Gastroesophageal sphincter (tissue), 4 donors: Measurements from ENCODE around the gene ATP13A2. TPM values are rescaled to one million over a fixed set of nuclear protein-coding genes. Genes with fewer than 3 reads are reported as not detected.

Experiments used
- ATAC-seq: fragments of 150-250 bp; one replicate; pipeline ENCODE4 v1.9.1; 2016; ENCODE audit warnings: mild to moderate bottlenecking, moderate library complexity
- H3K27ac ChIP-seq, 4 donors: fragments of 200-600 bp; sonication (generic) in 3 of 4; 1 replicate in 3 of 4; 2 replicates in 1 of 4; pipeline ENCODE4 v1.5.1; 2016 to 2019
- H3K27me3 ChIP-seq: fragments of 200-600 bp; sonication (generic); one replicate; pipeline ENCODE4 v1.5.1; 2019
- H3K36me3 ChIP-seq, 2 donors: fragments of 200-600 bp; sonication (generic); one replicate each; pipeline ENCODE4 v1.5.1; 2019; ENCODE audit warnings: control low read depth in 1 of 2
- H3K4me1 ChIP-seq, 3 donors: fragments of 200-600 bp; sonication (generic); 1 replicate in 2 of 3; 2 replicates in 1 of 3; pipeline ENCODE4 v1.5.1; 2016 to 2019; ENCODE audit warnings: control low read depth in 2 of 3
- H3K4me3 ChIP-seq, 2 donors: fragments of 200-600 bp; sonication (generic); one replicate each; pipeline ENCODE4 v1.5.1; 2019; ENCODE audit warnings: mild to moderate bottlenecking in 1 of 2, moderate library complexity in 1 of 2
- H3K9me3 ChIP-seq, 3 donors: fragments of 200-600 bp; sonication (generic); one replicate each; pipeline ENCODE4 v1.5.1; 2017 to 2019; ENCODE audit warnings: control low read depth in 2 of 3
- EP300 ChIP-seq: sonication (generic); formaldehyde crosslinking; IDR thresholded peaks from one replicate; pipeline ENCODE4 v1.6.1; 2017; ENCODE audit warnings: antibody characterized with exemption, mild to moderate bottlenecking
- POLR2A ChIP-seq, 2 donors: fragments of 450-650 bp; IDR thresholded peaks; one replicate each; pipeline ENCODE4 v1.6.1; 2017; ENCODE audit warnings: antibody characterized with exemption in 2 of 2, mild to moderate bottlenecking in 2 of 2, moderate library complexity in 1 of 2
- POLR2AphosphoS5 ChIP-seq: sonication (generic); formaldehyde crosslinking; IDR thresholded peaks from one replicate; pipeline ENCODE4 v1.6.1; 2017; ENCODE audit warnings: antibody characterized with exemption
- WGBS, 2 donors: methylation state at CpG; one replicate each; pipeline ENCODE4 v1.1.5; 2018; ENCODE audit warnings: low coverage in 1 of 2; 5-methylcytosine and 5-hydroxymethylcytosine counted together
- total RNA-seq, 4 donors: library from RNA; depleted of rRNA; stranded (reverse); fragments of >200 nt; gene quantifications; one replicate each; pipeline ENCODE4 v1.1.0, GENCODE V29; 2016
- TF ChIP-seq, protein P1 (sequence below), 4 experiments: fragments of 200-600 bp in 2 of 4; fragments of 450-650 bp in 2 of 4; sonication (generic) in 1 of 4; IDR thresholded peaks; one replicate each; pipeline ENCODE4 v1.5.1; 2017 to 2019; ENCODE audit warnings: antibody characterized with exemption in 4 of 4, mild to moderate bottlenecking in 2 of 4, moderate library complexity in 2 of 4

Gene ATP13A2
- total RNA-seq, 4 donors from 2014 or later: 19.1 to 29.2 (median 20.1) TPM

DNA sequence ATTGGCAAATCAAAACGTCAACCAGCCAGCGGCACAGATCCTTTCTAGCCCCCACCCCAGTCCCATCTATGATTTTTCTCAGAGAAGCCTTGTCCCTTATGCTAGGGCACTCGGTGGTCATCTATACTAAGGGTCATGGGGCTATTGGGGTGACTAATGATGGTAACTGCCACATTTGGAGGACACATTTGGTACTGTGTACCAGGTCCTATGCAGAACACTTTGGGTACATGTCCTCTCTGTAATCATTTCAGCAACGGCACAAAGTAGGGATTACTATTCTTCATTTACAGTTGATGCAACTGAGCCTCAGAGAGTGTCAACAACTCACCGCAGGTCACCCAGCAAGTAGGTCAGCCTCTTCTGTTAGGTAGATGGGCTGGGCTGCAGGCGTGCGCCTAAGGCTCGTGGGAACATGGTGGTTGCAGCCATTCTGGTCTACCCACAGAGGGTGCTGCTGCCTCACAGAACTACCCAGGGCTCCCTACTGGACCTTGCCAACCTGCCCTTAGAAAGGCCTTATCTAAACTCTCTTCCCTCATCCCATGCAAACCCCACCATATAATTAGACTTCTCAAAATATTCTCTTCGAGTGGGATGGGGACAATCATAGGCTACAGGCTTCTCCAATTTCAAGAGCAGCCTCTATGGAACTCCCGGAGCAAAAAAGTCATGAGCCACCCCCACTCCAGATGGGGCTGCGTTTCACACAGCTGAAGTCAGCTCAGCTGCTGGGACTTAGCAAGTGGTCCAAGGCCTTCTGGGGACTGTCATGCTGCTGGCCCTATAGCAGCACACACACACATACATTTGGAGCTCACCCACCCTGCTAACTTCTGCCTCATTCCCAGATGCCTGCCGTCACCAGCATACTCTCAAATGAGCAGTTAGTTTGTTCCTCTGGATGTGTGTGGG, 47.9 kb upstream of the ATP13A2 start:
- Histone ChIP-seq H3K4me1 (peaks cover 0 to 2% (median 0%) of the 10 kb centered on the region in 3 donors), H3K27me3 (peaks cover 17% of the 10 kb centered on the region), H3K4me3 (no peak overlapping the region), H3K9me3 (peaks cover 0 to 3% (median 0%) of the 10 kb centered on the region in 3 donors), H3K36me3 (no peaks in the 10 kb centered on the region), H3K27ac (no peak overlapping the region)
- peak; percentile 42 for ATAC-seq
- WGBS, 2 donors: 50 to 70% methylated on average over 5 to 8 of the region's 12 CpGs
- TF ChIP-seq, protein P1, sequence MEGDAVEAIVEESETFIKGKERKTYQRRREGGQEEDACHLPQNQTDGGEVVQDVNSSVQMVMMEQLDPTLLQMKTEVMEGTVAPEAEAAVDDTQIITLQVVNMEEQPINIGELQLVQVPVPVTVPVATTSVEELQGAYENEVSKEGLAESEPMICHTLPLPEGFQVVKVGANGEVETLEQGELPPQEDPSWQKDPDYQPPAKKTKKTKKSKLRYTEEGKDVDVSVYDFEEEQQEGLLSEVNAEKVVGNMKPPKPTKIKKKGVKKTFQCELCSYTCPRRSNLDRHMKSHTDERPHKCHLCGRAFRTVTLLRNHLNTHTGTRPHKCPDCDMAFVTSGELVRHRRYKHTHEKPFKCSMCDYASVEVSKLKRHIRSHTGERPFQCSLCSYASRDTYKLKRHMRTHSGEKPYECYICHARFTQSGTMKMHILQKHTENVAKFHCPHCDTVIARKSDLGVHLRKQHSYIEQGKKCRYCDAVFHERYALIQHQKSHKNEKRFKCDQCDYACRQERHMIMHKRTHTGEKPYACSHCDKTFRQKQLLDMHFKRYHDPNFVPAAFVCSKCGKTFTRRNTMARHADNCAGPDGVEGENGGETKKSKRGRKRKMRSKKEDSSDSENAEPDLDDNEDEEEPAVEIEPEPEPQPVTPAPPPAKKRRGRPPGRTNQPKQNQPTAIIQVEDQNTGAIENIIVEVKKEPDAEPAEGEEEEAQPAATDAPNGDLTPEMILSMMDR (IDR thresholded peaks at IDR 0.05): peak in 2 of 4 experiments; percentile 43 to 55
- TF ChIP-seq POLR2AphosphoS5: no peak

- Histone ChIP-seq H3K27ac (no peak overlapping the region), H3K27me3 (peaks cover 17% of the 10 kb centered on the region), H3K4me3 (no peak overlapping the region), H3K9me3 (no peaks in the 10 kb centered on the region), H3K4me1 (peaks cover 0 to 25% (median 13%) of the 10 kb centered on the region in 3 donors), H3K36me3 (no peaks in the 10 kb centered on the region)
- 43 to 70% methylated on average over 3 of the region's 4 CpGs for WGBS, 2 donors
- TF ChIP-seq, protein P1 (IDR thresholded peaks at IDR 0.05): no peak
- no peak for TF ChIP-seq POLR2AphosphoS5
- TF ChIP-seq POLR2A (IDR thresholded peaks at IDR 0.05): no peak
- no peak for TF ChIP-seq EP300
- no peak for ATAC-seq
Measured at GRCh38 chr1:17056551-17056950, 44.8 kb upstream of the ATP13A2 start.

GRCh38 chr1:17055801-17056200, 44.1 kb upstream of the ATP13A2 start:
- TF ChIP-seq, protein P1 (IDR thresholded peaks at IDR 0.05): no peak
- TF ChIP-seq POLR2AphosphoS5 (no peak), EP300 (no peak), POLR2A (IDR thresholded peaks at IDR 0.05) (no peak)
- H3K27me3 ChIP-seq: peaks cover 17% of the 10 kb centered on the region
- no peak overlapping the region for H3K4me3 ChIP-seq
- H3K9me3 ChIP-seq: no peaks in the 10 kb centered on the region
- ATAC-seq: no peak
- H3K36me3 ChIP-seq: peaks cover 0 to 7% of the 10 kb centered on the region in 2 donors
- WGBS, 2 donors: 81 to 100% methylated on average over 5 of the region's 7 CpGs
- no peak overlapping the region for H3K27ac ChIP-seq
- peaks cover 0 to 33% (median 13%) of the 10 kb centered on the region in 3 donors for H3K4me1 ChIP-seq

GRCh38 chr1:17053685-17054410, 42.1 kb upstream of the ATP13A2 start, which contains the start of gene SDHB:
SDHB (minus strand) TSS chr1:17054032; CDS start chr1:17054019, 13 bp downstream.
- peak; percentile 100 for ATAC-seq
- H3K4me1 ChIP-seq: peaks cover 0 to 44% (median 13%) of the 10 kb centered on the region in 3 donors

DNA sequence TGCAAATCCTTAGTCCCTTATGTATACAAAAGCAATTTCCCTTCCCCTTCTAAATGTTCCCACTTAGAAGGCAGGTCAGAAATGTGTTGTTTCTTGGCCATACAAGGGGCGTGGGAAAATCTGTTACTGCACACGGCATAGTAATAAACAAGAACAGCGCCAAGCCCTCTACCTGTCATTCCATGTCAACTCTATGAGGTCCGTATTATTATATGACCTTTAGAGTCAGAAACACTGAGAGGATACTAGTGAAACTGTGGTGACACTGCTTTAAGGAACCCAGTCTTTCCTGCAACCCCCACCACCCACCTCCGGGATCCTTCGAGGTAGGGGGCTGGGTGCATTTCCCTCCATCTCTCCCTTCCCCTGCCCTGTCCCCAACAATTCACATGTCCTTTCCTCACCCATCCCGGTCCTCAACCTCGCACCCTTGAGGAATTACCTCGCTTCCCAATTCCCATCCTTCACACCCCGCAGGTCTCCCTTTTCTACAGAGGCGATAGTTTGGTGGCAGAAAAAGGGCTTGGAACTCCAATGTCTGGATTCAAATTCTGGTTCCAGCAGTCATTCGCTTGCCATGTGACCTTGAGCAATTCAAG, 41.5 kb upstream of the ATP13A2 start:
- Histone ChIP-seq H3K9me3 (no peaks in the 10 kb centered on the region), H3K27ac (peak overlapping the region; percentile 55 to 97 (median 90)), H3K36me3 (peaks cover 0 to 29% of the 10 kb centered on the region in 2 donors), H3K4me1 (peaks cover 0 to 48% (median 13%) of the 10 kb centered on the region in 3 donors), H3K4me3 (peak overlapping the region; percentile 48 to 74), H3K27me3 (no peaks in the 10 kb centered on the region)
- TF ChIP-seq POLR2A (IDR thresholded peaks at IDR 0.05) (no peak), EP300 (no peak), POLR2AphosphoS5 (no peak)
- TF ChIP-seq, protein P1 (IDR thresholded peaks at IDR 0.05): no peak
- no peak for ATAC-seq
- WGBS, 2 donors: 3 to 5% methylated on average over 8 to 12 of the region's 12 CpGs

More at GRCh38 chr1:17053685-17054410, 42.1 kb upstream of the ATP13A2 start, which contains the start of gene SDHB:
- Histone ChIP-seq H3K27me3 (peaks cover 3% of the 10 kb centered on the region), H3K9me3 (no peaks in the 10 kb centered on the region), H3K4me3 (peak within 1 kb of the TSS; percentile 48 to 74), H3K27ac (peak within 1 kb of the TSS; percentile 55 to 97 (median 90)), H3K36me3 (peaks cover 0 to 26% of the 10 kb centered on the region in 2 donors)
- WGBS, 2 donors: 0% methylated on average over 1 to 6 of the region's 44 CpGs
- TF ChIP-seq EP300: no peak
- peak; percentile 80 for TF ChIP-seq POLR2A (IDR thresholded peaks at IDR 0.05)
- TF ChIP-seq POLR2AphosphoS5: peak; percentile 94
